Natural killer cell (primary cell): ENCODE data around the gene USP3. TPM values are rescaled to one million over a fixed set of nuclear protein-coding genes. Genes with fewer than 3 reads are reported as not detected.
"Not testable (repeated sequence)": the region's sequence is repeated elsewhere in the genome, so short reads cannot be mapped to it uniquely, and the experiment has no call there.

Experiments
- ATAC-seq, 3 donors: fragments of 150-1000 bp in 2 of 3; fragments of 200-7000 bp in 1 of 3; cut with Tn5 transposase; 1 replicate in 1 of 3; 2 replicates in 2 of 3; pipeline ENCODE4 v1.10.0; 2021; ENCODE audit warnings: mild to moderate bottlenecking in 2 of 3, moderate library complexity in 2 of 3
- DNase-seq, 2 donors: peaks; one replicate each; pipeline versions ENCODE4 v3.0.0 to v3.0.0-alpha.2; 2013 to 2021; ENCODE audit warnings: mixed read lengths in 1 of 2
- H3K27ac ChIP-seq: one replicate; pipeline ENCODE4 v1.5.1; 2013; ENCODE audit warnings: mild to moderate bottlenecking, low read length
- H3K27me3 ChIP-seq: one replicate; pipeline ENCODE4 v1.6.1; 2013; ENCODE audit warnings: low read length; ENCODE audit not compliant: control insufficient read depth, insufficient read depth
- H3K36me3 ChIP-seq: one replicate; pipeline ENCODE4 v1.6.1; 2013; ENCODE audit warnings: low read length; ENCODE audit not compliant: control insufficient read depth, insufficient read depth
- H3K4me1 ChIP-seq: one replicate; pipeline ENCODE4 v1.6.1; 2013; ENCODE audit warnings: low read length; ENCODE audit not compliant: control insufficient read depth, insufficient read depth
- H3K4me3 ChIP-seq: one replicate; pipeline ENCODE4 v1.5.1; 2013; ENCODE audit warnings: low read length
- H3K9me3 ChIP-seq: one replicate; pipeline ENCODE4 v1.6.1; 2013; ENCODE audit warnings: low read length; ENCODE audit not compliant: control insufficient read depth, insufficient read depth
- H3K27ac Mint-ChIP-seq, 2 donors: one replicate each; pipeline ENCODE4 v1.8.0; 2022; ENCODE audit warnings: mild to moderate bottlenecking in 2 of 2, mixed read lengths in 2 of 2, moderate library complexity in 1 of 2
- H3K27me3 Mint-ChIP-seq, 2 donors: one replicate each; pipeline ENCODE4 v1.8.0; 2022; ENCODE audit warnings: low read depth in 2 of 2, mixed read lengths in 2 of 2
- H3K36me3 Mint-ChIP-seq: one replicate; pipeline ENCODE4 v1.8.0; 2022; ENCODE audit warnings: mixed read lengths
- H3K4me1 Mint-ChIP-seq, 2 donors: one replicate each; pipeline ENCODE4 v1.8.0; 2022; ENCODE audit warnings: mixed read lengths in 2 of 2
- H3K4me3 Mint-ChIP-seq: one replicate; pipeline ENCODE4 v1.8.0; 2022; ENCODE audit warnings: mild to moderate bottlenecking, moderate library complexity, mixed read lengths
- H3K9me3 Mint-ChIP-seq, 2 donors: one replicate each; pipeline ENCODE4 v1.8.0; 2022; ENCODE audit warnings: mixed read lengths in 2 of 2
- WGBS: methylation state at CpG from one replicate; pipeline ENCODE4 v1.1.7; 2013; ENCODE audit warnings: missing lambda C conversion rate; ENCODE audit not compliant: insufficient coverage; 5-methylcytosine and 5-hydroxymethylcytosine counted together
- intact Hi-C: fragments of 100-400 bp; cut with micrococcal nuclease; formaldehyde crosslinking; loops from one replicate; pipeline ENCODE4 v1.14.2; 2022
- total RNA-seq, 4 donors: library from RNA; stranded (reverse); fragments of 120-200 nt in 1 of 4; gene quantifications; one replicate each; pipeline versions ENCODE4 v1.2.3 to v1.2.4, GENCODE V29; 2013 to 2022
- TF ChIP-seq, protein P1 (sequence below): fragments of 200-600 bp; IDR thresholded peaks from one replicate; pipeline ENCODE4 v1.8.0; 2022; ENCODE audit warnings: antibody characterized with exemption

The USP3 gene
- total RNA-seq, 3 donors from 2014 or later (not counting 1 experiment from before 2014, with no cell fraction given), result 163 to 187 (median 169) TPM

GRCh38 chr15:63487076-63487757, 17.2 kb upstream of the USP3 start:
- H3K36me3 ChIP-seq, result no peaks in the 10 kb centered on the region
- peaks cover 17 to 23% of the 10 kb centered on the region in 2 donors for H3K4me1 Mint-ChIP-seq
- H3K9me3 Mint-ChIP-seq, result no peaks in the 10 kb centered on the region
- peak overlapping the region; percentile 72 for H3K4me3 Mint-ChIP-seq
- no peaks in the 10 kb centered on the region for H3K36me3 Mint-ChIP-seq
- intact Hi-C loops, result loop anchor here (1.0 to 5.0 kb wide), 2 partner anchors 18 to 35 kb away; no protein-coding TSS in a partner anchor
- no peaks in the 10 kb centered on the region for H3K27me3 ChIP-seq
- TF ChIP-seq, protein P1, sequence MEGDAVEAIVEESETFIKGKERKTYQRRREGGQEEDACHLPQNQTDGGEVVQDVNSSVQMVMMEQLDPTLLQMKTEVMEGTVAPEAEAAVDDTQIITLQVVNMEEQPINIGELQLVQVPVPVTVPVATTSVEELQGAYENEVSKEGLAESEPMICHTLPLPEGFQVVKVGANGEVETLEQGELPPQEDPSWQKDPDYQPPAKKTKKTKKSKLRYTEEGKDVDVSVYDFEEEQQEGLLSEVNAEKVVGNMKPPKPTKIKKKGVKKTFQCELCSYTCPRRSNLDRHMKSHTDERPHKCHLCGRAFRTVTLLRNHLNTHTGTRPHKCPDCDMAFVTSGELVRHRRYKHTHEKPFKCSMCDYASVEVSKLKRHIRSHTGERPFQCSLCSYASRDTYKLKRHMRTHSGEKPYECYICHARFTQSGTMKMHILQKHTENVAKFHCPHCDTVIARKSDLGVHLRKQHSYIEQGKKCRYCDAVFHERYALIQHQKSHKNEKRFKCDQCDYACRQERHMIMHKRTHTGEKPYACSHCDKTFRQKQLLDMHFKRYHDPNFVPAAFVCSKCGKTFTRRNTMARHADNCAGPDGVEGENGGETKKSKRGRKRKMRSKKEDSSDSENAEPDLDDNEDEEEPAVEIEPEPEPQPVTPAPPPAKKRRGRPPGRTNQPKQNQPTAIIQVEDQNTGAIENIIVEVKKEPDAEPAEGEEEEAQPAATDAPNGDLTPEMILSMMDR, result peak; percentile 96
- H3K9me3 ChIP-seq, result no peaks in the 10 kb centered on the region
- H3K27ac ChIP-seq, result no peak overlapping the region
- H3K27ac Mint-ChIP-seq, result peak overlapping the region in 1 of 2 donors; percentile 75
- ATAC-seq (peak; percentile 96 to 100 (median 99)), DNase-seq (peak; percentile 88 to 93)
- peaks cover 42% of the 10 kb centered on the region for H3K4me1 ChIP-seq
- WGBS, result 24% methylated on average over 14 of the region's 16 CpGs
- no peaks in the 10 kb centered on the region for H3K27me3 Mint-ChIP-seq
- no peak overlapping the region for H3K4me3 ChIP-seq

DNA sequence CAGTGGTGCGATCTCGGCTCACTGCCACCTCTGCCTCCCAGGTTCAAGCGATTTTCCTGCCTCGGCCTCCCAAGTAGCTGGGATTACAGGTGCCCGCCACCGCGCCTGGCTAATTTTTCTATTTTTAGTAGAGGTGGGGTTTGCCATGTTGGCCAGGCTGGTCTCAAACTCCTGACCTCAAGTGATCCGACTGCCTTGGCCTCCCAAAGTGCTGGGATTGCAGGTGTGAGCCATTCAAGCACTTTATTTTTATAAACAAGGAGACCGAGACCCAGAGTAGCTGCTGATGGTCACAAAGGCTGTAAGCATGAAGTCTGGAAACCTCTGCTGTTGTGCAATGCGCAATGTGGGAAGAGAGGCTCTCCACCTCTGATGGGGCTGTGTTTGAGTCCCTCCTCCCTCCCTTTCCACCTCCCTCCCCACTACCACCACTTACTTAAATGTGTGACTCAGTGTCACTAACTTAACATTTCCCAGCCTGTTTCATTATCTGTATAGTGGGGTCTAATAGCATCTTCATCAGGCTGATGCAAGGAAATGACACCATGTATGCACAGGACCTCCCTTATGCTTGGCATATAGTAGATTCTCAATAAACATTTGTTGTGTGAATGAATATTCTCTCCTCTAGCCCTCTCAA, 16.5 kb upstream of the USP3 start:
- H3K36me3 Mint-ChIP-seq, H3K27me3 ChIP-seq, H3K9me3 Mint-ChIP-seq, ATAC-seq, H3K27me3 Mint-ChIP-seq, H3K4me3 ChIP-seq, DNase-seq, H3K27ac ChIP-seq, H3K4me3 Mint-ChIP-seq, H3K36me3 ChIP-seq, H3K9me3 ChIP-seq: not testable (repeated sequence)
- peaks cover 46% of the 10 kb centered on the region for H3K4me1 ChIP-seq
- intact Hi-C loops, result loop anchor here (1.0 to 5.0 kb wide), 2 partner anchors 17 to 34 kb away; no protein-coding TSS in a partner anchor
- peaks cover 18 to 23% of the 10 kb centered on the region in 2 donors for H3K4me1 Mint-ChIP-seq
- H3K27ac Mint-ChIP-seq, result peak overlapping the region in 1 of 2 donors; percentile 75
- WGBS, result 80% methylated on average over 10 of the region's 10 CpGs

DNA sequence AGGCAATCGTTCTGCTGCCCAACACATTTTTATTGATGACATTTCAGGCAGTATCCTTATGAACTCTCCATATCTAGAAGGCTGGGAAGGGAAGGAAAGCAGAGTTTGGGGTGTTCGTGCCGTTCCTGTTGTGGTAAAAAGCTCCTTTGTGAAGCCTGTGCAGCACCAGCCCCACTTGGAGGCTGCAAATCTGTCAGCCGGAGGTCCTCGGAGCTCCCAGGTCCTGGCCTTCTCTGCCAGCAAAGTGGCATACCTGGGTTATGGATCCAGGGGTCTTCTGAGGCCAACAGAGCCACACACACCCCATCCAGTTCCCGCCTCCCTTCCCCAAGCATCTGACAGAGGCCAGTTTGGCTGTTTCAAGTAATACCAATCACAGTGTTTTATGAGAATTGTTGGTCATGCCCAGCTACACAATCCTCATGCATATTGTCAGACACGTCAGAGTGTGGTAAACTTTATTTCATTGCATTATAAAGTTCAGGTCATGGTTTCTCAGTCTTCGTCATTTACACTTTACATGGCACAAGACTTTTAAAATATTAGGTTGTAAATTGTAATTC, 15.9 kb upstream of the USP3 start:
- H3K9me3 ChIP-seq, result no peaks in the 10 kb centered on the region
- no peak overlapping the region for H3K4me3 Mint-ChIP-seq
- intact Hi-C loops, result loop anchor here (5.0 kb wide), 1 partner anchor 34 kb away; no protein-coding TSS in a partner anchor

More for the DNA sequence above, 15.9 kb upstream of the USP3 start:
- no peaks in the 10 kb centered on the region for H3K9me3 Mint-ChIP-seq
- peaks cover 24 to 29% of the 10 kb centered on the region in 2 donors for H3K4me1 Mint-ChIP-seq
- DNase-seq (no peak), ATAC-seq (no peak)
- TF ChIP-seq, protein P1, result no peak
- no peaks in the 10 kb centered on the region for H3K27me3 Mint-ChIP-seq
- H3K4me3 ChIP-seq, result no peak overlapping the region
- no peak overlapping the region for H3K27ac Mint-ChIP-seq
- no peaks in the 10 kb centered on the region for H3K36me3 ChIP-seq
- WGBS, result 90% methylated on average over 6 of the region's 8 CpGs
- no peak overlapping the region for H3K27ac ChIP-seq
- no peaks in the 10 kb centered on the region for H3K27me3 ChIP-seq
- no peaks in the 10 kb centered on the region for H3K36me3 Mint-ChIP-seq
- peaks cover 43% of the 10 kb centered on the region for H3K4me1 ChIP-seq
